GM13977 (cell line): Measurements from ENCODE around the gene RASAL2.

Experiments used
- DNase-seq: peaks from one replicate; pipeline ENCODE4 v3.0.0; 2012; ENCODE audit warnings: low spot score
- in situ Hi-C: fragments of 300-500 bp; cut with MboI; formaldehyde crosslinking; loops from one replicate; pipeline ENCODE4 v1.12.0; 2022; ENCODE audit warnings: low sequenced_read_pairs, low pct_unique_long_range_greater_than_20kb, mixed read lengths, inconsistent platforms; ENCODE audit not compliant: unreplicated experiment
- TF ChIP-seq, protein P1 (sequence below): IDR thresholded peaks from 2 replicates; pipeline ENCODE4 v1.5.1; 2012; ENCODE audit warnings: mild to moderate bottlenecking, control low read depth; ENCODE audit not compliant: insufficient read depth; ENCODE audit errors: extremely low read depth, missing control alignments

Gene RASAL2

DNA sequence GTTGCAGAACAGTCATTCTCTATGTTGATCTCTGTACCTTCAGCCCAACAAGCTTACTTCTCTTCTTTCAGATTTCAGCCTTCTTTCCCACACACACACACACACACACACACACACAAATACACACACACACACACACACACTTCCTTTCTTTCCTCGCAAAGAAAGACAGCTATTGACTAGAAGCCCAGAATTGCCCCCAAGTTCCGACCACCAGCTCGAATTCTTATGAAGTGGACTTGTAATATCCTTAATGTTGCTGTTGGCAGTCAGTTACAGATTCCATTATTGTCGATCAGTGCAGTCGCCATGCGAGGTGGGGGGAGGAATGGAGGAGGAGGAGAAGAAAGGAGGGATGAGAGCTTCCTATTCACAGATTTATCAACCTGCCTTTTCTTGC is 277.3 kb downstream of the RASAL2 start:
- DNase-seq = no peak
- in situ Hi-C loops = no loop called here
- TF ChIP-seq, protein P1, sequence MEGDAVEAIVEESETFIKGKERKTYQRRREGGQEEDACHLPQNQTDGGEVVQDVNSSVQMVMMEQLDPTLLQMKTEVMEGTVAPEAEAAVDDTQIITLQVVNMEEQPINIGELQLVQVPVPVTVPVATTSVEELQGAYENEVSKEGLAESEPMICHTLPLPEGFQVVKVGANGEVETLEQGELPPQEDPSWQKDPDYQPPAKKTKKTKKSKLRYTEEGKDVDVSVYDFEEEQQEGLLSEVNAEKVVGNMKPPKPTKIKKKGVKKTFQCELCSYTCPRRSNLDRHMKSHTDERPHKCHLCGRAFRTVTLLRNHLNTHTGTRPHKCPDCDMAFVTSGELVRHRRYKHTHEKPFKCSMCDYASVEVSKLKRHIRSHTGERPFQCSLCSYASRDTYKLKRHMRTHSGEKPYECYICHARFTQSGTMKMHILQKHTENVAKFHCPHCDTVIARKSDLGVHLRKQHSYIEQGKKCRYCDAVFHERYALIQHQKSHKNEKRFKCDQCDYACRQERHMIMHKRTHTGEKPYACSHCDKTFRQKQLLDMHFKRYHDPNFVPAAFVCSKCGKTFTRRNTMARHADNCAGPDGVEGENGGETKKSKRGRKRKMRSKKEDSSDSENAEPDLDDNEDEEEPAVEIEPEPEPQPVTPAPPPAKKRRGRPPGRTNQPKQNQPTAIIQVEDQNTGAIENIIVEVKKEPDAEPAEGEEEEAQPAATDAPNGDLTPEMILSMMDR = no peak

DNA sequence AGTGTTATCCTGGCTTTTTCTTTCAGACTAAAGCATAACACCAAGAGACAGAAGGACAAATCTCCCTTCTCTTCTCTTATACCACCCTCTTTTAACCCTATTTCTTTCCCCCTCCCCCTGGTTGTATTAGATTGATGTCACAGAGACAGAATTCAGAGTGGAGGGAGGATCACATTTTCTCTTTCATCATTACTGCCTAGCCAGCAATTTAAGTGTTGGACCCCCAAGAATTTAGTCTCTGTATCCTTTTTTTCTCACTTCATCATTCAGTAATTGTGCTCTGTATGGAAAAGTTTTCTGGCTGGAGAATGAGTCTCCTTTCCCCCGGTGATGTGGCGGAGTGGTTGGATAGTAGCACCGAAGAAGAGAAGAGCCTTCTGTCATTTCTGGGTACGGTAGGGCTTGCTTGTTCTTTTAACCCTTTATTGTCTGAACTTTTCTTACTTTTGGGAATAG is 278.1 kb downstream of the RASAL2 start:
- in situ Hi-C loops = no loop called here
- DNase-seq = no peak
- TF ChIP-seq, protein P1 = no peak

DNA sequence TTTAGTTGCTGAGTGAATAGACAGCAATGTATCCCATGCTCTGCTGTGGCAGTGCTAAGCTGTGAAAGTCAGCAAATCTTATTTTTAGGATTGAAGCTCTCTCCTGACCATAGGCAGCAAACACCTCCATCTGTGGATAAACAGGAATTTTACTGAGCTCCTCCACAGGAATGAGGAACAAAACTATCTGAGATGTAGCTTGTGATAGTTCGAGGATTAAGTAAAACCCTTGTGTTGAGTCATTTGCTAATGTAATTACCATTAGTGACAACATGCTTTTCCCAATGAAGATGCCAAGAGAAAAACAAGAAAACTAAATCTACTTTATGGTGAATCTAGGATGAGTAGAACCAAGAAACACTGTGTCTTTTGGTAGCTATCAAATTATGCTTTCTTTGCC is 280.1 kb downstream of the RASAL2 start:
- in situ Hi-C loops = no loop called here
- DNase-seq = no peak
- TF ChIP-seq, protein P1 = no peak

DNA sequence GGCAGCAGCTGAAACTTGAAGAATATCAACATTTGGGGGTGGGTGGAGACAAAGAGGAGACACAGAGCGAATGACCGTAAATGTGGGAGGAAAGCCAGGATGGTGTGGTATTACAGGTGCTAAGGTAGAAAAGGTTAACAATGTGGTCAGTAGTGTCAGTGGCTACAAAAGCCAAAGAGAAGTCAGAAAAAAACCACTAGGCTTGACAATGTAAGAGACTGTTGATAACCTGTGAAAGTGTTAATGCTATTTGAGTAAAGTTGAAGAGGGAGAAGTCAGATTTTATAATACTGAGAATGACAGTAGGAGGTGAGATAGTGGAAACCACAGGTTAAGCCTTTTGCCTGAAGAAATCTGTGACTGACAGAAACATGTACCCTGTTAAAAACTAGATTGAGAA is 282.1 kb downstream of the RASAL2 start:
- TF ChIP-seq, protein P1 = no peak
- no peak for DNase-seq
- in situ Hi-C loops = no loop called here

DNA sequence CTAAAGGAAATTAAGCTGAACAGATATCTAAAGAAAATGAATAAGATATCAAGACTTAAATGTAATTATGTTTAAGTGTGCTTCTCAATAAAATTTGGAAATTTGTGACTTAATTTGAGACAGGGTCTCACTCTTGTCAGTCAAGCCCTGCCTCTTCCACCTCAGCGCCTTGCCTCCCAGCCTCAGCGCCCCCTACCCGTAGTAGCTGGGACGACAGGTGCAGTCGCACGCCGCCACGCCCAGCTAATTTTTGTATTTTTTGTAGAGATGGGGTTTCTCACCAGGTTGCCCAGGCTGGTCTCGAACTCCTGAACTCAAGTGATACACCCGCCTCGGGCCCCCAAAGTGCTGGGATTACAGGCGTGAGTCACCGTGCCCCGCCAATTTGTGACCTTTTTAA is 285.9 kb downstream of the RASAL2 start:
- TF ChIP-seq, protein P1 = peak; percentile 18
- in situ Hi-C loops = no loop called here
- no peak for DNase-seq

DNA sequence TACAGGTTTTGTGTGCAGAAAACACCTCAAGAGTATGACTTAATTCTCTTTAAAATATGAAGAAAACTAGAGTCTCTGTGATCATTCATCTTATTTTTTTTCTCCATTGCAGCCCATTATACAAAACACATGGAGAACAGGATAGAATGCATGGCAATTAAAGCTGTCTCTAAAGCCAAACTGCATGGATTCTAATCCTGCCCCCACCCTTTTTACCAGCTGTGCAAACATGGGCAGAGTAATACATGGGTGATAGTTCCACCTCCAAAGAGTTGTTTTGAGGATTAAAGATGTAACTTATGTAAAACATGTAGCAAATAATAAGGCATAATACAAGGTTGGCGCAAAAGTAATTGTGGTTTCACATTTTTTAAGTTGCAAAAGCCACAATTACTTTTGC is 288.5 kb downstream of the RASAL2 start:
- in situ Hi-C loops = no loop called here
- TF ChIP-seq, protein P1 = no peak
- DNase-seq = no peak

DNA sequence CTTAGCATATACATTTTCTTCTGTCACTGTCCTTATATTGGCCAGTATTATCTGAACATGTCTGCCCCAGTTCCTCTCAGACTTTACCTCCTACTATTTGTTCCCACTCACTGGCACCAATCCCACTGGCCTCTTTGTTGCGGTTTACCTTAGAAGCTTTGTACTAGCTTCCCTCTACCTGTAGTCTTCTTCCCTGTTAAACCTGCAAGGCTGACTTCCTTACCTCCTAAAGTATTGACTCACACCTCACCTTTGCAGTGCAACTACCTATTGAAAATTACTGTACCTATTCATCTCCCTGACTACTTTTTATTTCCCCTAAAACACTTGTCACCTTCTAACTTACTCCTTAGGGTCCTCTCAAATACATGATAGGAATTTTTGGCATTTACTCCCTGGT is 291.8 kb downstream of the RASAL2 start:
- in situ Hi-C loops = no loop called here
- DNase-seq = no peak
- TF ChIP-seq, protein P1 = no peak
